ENCODE data around the gene PRR5L.

GRCh38 chr11:36509694-36510593 is 213.9 kb downstream of the PRR5L start, which contains the start of gene TRAF6:
- TF ChIP-seq POLR2A (IDR thresholded peaks at IDR 0.05; ENCODE audit: low read length) (peak; percentile 93), GATA1 (IDR thresholded peaks at IDR 0.05; ENCODE audit: low read depth, low read length) (no peak)

All from erythroblast (primary cell).